Spleen (tissue), 7 donors: ENCODE results near the gene DNAH10.

Experiments
- CTCF ChIP-seq, 11 experiments: fragments of 200-600 bp in 7 of 11; fragments of 450-650 bp in 4 of 11; sonication (generic) in 4 of 11; IDR thresholded peaks in 8 of 11; conservative IDR thresholded peaks in 3 of 11; 1 replicate in 7 of 11; 2 replicates in 4 of 11; pipeline versions ENCODE4 v1.4.0 to v1.8.0; 2016 to 2021; ENCODE audit warnings: antibody characterized with exemption in 11 of 11, inconsistent platforms in 4 of 11, mild to moderate bottlenecking in 1 of 11
- POLR2A ChIP-seq, 3 donors: fragments of 450-650 bp; IDR thresholded peaks; one replicate each; pipeline ENCODE4 v1.5.1; 2017; ENCODE audit warnings: antibody characterized with exemption in 3 of 3, mild to moderate bottlenecking in 1 of 3
- POLR2AphosphoS5 ChIP-seq, 3 donors: sonication (generic); formaldehyde crosslinking; IDR thresholded peaks; one replicate each; pipeline ENCODE4 v1.5.1; 2017; ENCODE audit warnings: antibody characterized with exemption in 3 of 3
- donor health status: DM: no; HTN: no; CAD: no; lungs with moderate emphysema.
- donor health status: DM: no; HTN: no; CAD: no.
- donor health status: DM: no; HTN: no; CAD: no.

- TF ChIP-seq POLR2AphosphoS5 (IDR thresholded peaks at IDR 0.05) (no peak), CTCF (IDR thresholded peaks at IDR 0.05 in 8 of 11, conservative IDR thresholded peaks at IDR 0.05 in 3 of 11) (no peak), POLR2A (IDR thresholded peaks at IDR 0.05) (no peak)
Measured at GRCh38 chr12:123945287-123946151, 183.4 kb downstream of the DNAH10 start.
